ENCODE measurements around the gene MAML3.

MAML3 gene

DNA sequence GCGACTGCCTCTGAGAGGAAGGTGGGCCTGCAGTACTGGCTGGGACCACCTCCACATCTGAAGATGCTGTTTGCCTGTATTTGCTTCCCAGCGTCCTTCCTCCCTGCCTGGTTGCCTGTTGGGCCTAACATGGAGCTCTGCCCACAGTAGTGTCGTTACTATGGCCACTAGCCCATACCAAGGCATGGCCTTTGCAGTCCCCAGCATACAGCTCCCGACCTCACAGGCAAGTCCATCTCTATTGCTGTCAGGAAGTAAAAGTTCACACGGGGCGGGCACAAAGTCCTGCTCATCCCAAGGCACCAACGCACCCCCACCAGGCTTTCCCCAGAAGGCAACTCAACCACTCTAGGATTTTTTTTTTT, 71.6 kb downstream of the MAML3 start:
- DNase-seq (ENCODE audit: low read depth in 1 of 2, low spot score in 1 of 2): no peak
- Histone ChIP-seq H3K27me3 (ENCODE audit: insufficient read depth, poor library complexity, severe bottlenecking) (no peaks in the 10 kb centered on the region), H3K4me3 (replicated peaks; ENCODE audit: insufficient read depth, low read length) (no peak overlapping the region), H3K27ac (replicated peaks) (no peak overlapping the region)
- TF ChIP-seq POLR2AphosphoS5 (IDR thresholded peaks at IDR 0.05; ENCODE audit: low read depth) (no peak), GABPA (IDR thresholded peaks at IDR 0.05; ENCODE audit: low read depth) (no peak), SPI1 (IDR thresholded peaks at IDR 0.05; ENCODE audit: borderline replicate concordance, low read depth) (no peak)
- TF ChIP-seq, protein P1, sequence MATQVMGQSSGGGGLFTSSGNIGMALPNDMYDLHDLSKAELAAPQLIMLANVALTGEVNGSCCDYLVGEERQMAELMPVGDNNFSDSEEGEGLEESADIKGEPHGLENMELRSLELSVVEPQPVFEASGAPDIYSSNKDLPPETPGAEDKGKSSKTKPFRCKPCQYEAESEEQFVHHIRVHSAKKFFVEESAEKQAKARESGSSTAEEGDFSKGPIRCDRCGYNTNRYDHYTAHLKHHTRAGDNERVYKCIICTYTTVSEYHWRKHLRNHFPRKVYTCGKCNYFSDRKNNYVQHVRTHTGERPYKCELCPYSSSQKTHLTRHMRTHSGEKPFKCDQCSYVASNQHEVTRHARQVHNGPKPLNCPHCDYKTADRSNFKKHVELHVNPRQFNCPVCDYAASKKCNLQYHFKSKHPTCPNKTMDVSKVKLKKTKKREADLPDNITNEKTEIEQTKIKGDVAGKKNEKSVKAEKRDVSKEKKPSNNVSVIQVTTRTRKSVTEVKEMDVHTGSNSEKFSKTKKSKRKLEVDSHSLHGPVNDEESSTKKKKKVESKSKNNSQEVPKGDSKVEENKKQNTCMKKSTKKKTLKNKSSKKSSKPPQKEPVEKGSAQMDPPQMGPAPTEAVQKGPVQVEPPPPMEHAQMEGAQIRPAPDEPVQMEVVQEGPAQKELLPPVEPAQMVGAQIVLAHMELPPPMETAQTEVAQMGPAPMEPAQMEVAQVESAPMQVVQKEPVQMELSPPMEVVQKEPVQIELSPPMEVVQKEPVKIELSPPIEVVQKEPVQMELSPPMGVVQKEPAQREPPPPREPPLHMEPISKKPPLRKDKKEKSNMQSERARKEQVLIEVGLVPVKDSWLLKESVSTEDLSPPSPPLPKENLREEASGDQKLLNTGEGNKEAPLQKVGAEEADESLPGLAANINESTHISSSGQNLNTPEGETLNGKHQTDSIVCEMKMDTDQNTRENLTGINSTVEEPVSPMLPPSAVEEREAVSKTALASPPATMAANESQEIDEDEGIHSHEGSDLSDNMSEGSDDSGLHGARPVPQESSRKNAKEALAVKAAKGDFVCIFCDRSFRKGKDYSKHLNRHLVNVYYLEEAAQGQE (IDR thresholded peaks at IDR 0.05; ENCODE audit: insufficient replicate concordance, low read depth): no peak
- TF ChIP-seq, protein P2, sequence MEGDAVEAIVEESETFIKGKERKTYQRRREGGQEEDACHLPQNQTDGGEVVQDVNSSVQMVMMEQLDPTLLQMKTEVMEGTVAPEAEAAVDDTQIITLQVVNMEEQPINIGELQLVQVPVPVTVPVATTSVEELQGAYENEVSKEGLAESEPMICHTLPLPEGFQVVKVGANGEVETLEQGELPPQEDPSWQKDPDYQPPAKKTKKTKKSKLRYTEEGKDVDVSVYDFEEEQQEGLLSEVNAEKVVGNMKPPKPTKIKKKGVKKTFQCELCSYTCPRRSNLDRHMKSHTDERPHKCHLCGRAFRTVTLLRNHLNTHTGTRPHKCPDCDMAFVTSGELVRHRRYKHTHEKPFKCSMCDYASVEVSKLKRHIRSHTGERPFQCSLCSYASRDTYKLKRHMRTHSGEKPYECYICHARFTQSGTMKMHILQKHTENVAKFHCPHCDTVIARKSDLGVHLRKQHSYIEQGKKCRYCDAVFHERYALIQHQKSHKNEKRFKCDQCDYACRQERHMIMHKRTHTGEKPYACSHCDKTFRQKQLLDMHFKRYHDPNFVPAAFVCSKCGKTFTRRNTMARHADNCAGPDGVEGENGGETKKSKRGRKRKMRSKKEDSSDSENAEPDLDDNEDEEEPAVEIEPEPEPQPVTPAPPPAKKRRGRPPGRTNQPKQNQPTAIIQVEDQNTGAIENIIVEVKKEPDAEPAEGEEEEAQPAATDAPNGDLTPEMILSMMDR (IDR thresholded peaks at IDR 0.05; ENCODE audit: insufficient read depth, low read length): no peak

DNA sequence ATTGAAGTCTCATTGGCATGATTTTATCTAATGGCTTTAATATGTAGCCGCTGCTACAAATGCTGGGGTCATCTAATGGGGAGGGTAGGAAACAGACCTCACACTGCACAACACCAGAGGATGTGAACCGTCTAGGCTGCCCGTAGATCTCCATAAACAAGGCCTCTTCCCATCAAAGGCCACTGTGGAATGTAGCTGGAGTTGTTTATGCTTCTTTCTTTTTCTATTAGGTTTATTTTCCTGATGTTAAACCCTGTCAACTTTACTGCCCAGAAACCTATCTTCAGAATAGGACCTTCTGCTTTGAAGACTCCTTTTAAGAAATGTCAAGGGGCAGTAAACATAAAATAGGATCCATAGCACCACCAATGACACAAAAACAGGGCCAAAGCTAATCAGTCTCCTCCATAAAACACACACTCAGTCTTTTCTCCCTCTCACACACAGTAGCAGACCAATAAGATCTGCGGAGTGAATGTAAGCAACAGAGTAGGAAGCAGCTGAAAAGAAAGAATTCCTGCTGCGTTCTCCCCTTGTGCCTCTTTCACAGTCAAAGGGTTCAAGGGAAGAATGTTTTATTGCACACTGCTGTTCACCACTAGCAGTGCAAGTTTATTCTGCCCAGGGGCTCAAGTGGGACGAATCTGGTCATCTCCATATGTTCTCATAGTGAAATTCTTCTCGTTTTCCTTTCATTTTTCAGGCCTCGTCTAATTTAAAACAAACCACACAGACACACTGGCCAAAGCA, 72.2 kb downstream of the MAML3 start:
- no peak for TF ChIP-seq GABPA (IDR thresholded peaks at IDR 0.05; ENCODE audit: low read depth)
- TF ChIP-seq POLR2AphosphoS5 (IDR thresholded peaks at IDR 0.05; ENCODE audit: low read depth): no peak
- TF ChIP-seq, protein P1 (IDR thresholded peaks at IDR 0.05; ENCODE audit: insufficient replicate concordance, low read depth): no peak
- TF ChIP-seq, protein P2 (IDR thresholded peaks at IDR 0.05; ENCODE audit: insufficient read depth, low read length): no peak
- TF ChIP-seq SPI1 (IDR thresholded peaks at IDR 0.05; ENCODE audit: borderline replicate concordance, low read depth): no peak
- no peaks in the 10 kb centered on the region for H3K27me3 ChIP-seq (ENCODE audit: insufficient read depth, poor library complexity, severe bottlenecking)
- H3K4me3 ChIP-seq (replicated peaks; ENCODE audit: insufficient read depth, low read length): no peak overlapping the region
- H3K27ac ChIP-seq (replicated peaks): no peak overlapping the region
- DNase-seq (ENCODE audit: low read depth in 1 of 2, low spot score in 1 of 2): no peak

DNA sequence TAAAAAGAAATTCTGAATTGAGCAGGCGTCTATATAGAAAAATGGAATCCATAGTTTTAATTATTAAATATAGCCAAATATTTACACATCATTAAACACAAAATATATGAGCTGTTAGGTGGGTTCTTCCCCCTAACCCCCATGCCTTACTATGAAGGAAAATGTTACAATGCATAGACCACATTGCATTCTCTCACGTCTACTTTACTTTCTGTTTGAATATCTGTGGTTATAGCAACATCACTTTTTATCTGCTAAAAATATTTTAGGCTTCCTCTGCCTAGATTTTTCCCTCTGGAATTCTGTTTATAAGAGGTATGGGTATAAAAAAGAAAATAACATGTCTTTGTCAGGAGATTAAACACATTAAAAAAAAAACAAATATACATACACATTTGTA, 73.1 kb downstream of the MAML3 start:
- TF ChIP-seq GABPA (IDR thresholded peaks at IDR 0.05; ENCODE audit: low read depth): no peak
- TF ChIP-seq POLR2AphosphoS5 (IDR thresholded peaks at IDR 0.05; ENCODE audit: low read depth): no peak
- TF ChIP-seq, protein P2 (IDR thresholded peaks at IDR 0.05; ENCODE audit: insufficient read depth, low read length): no peak
- no peak for TF ChIP-seq SPI1 (IDR thresholded peaks at IDR 0.05; ENCODE audit: borderline replicate concordance, low read depth)
- TF ChIP-seq, protein P1 (IDR thresholded peaks at IDR 0.05; ENCODE audit: insufficient replicate concordance, low read depth): no peak
- Histone ChIP-seq H3K27ac (replicated peaks) (no peak overlapping the region), H3K27me3 (ENCODE audit: insufficient read depth, poor library complexity, severe bottlenecking) (no peaks in the 10 kb centered on the region), H3K4me3 (replicated peaks; ENCODE audit: insufficient read depth, low read length) (no peak overlapping the region)
- no peak for DNase-seq (ENCODE audit: low read depth in 1 of 2, low spot score in 1 of 2)

Measured in HL-60 (cell line).